Umbilical cord (tissue), 2 donors: ENCODE results near the gene DPF3. TPM values are rescaled to one million over a fixed set of nuclear protein-coding genes. Genes with fewer than 3 reads are reported as not detected.

Experiments used
- DNase-seq: peaks from one replicate; pipeline ENCODE4 v3.0.0-alpha.2; 2015; ENCODE audit warnings: low spot score
- total RNA-seq: library from RNA; depleted of rRNA; stranded (reverse); fragments of >200 nt; gene quantifications from one replicate; pipeline ENCODE4 v1.2.3, GENCODE V29; 2014; ENCODE audit warnings: low replicate concordance; ENCODE audit not compliant: insufficient read depth

DPF3 gene
- total RNA-seq, 1 donor from 2014 or later, result 4.6 TPM

DNA sequence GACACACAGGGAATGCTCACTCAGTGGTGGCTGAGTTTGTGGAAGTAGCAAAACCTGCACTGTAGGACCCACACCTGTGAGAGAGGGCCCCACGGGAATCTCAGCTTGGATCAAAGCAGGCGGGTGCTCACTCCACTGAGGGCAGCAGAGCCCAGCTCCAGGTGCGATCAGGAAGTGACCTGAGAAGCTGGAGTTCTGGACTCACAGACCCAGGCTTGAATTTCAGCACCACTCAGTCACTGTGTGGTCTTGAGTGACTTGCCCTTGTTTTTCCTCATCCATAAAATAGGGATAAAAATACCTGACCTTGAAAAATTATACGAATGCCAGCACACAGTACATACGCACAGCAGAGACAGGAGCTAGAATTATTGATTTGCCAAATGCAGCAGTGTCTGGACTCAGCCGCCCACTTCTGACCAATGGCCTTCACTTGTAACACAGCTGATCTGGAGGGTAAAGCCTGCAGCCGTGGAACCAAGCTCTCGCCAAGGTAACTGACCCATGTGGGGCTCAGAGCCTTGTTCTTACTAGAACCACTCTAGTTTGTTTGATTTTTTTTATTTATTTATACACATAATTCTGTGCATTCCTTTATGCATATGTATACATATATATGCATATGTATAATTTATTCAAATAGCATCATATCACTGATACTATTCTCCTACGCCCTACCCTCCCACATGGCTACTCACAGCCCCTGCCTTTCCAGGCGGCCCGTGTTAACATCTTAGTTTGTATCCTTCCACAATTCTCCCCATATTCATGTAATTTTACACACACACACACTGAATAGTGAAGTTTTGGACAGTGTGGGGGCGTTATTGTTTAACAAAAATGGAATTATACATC, 53.9 kb downstream of the DPF3 start:
- no peak for DNase-seq

DNA sequence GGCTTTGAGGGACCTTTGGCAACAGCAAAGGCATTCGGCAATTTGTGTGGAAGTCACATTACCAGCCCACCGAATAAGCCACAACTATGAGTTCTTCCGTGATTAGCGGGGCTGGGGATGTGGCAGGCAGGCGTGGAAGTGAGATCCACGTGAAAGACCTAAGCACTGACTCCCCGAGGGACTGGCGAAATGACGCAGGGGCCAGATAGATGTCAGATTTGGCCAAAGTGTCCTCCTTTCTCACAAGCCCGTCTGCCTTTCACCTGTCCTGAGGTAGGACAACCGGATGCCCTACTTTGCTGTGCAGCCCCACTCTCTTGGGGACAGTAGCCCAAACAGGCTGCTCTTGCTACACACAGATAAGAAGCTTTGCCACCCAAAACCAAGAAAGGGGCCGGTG, 54.5 kb downstream of the DPF3 start:
- no peak for DNase-seq

DNA sequence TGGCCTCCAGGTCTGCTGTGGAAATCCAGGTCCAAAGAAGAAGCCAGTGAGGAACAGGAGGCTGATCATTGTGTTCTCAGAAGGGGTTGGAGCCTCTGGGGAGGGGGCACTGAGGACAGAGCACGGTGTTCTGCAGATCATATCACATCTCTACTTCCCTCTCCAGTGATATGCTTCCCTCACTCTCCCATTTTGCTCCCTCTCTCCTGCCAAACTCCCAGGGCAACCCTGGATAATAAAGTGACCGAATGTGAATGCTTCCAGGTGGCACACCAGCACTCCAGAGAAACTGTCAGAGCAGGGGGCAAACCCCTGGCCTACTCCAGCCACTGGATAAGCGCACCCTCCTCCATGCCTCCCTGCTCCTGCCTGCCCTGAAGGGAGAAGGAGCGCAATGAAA, 57.8 kb downstream of the DPF3 start:
- no peak for DNase-seq

DNA sequence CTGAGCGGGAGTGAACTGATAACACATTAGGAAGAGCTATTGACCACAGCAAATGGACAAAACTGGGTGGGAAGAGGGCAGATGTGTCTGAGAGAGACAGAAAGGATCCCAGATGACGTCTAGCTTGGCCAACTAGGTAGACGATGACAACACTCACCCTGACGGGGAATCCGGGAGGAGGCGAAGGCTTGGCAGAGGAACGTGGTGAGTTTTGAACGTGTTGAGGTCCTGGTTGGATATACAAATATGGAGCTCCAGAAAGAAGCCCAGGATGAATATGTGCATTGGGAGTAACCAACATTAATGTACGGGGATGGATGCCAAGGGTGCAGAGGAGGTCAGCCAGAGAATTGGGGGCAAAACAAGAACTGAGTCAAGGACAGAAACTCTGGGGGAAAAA, 60.7 kb downstream of the DPF3 start:
- no peak for DNase-seq

DNA sequence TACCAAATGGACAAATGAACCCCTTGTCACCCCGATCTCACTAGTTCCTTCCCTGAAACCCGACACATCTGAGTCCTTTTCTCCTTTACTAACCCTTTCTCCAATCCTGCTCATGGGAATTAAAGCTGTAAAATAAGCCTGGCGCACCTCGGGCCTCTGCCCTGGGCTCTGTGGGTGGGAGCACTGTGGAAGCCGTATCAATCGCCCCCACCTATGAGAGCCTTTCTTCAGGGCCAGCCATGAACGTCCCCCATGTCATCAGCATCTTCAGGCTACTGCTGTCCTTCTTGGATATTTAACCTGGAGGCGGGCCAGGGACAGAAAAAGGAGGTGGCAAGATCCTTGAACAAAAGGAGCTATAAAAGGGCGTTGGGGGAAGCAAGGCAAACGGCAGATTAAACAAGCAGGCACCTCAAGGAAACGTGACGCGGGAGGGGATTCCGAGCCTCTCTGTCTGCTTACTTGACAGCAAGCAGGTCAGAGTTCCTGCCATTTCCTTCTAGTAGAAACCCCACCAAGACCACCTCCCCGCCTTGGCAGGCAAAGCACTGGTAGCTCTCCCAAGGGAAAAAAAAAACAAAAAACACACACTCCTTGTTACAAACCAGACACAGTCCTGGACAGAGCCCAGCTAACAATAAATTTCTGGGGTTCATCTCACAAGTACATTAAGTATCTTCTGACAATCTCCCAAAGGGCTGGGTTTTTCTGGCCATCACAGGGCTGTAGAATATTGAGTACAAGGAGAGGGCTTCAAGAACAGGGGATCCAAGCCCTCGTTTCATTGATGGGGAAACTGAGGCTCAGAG, 62.9 kb downstream of the DPF3 start:
- DNase-seq, result peak; percentile 59

DNA sequence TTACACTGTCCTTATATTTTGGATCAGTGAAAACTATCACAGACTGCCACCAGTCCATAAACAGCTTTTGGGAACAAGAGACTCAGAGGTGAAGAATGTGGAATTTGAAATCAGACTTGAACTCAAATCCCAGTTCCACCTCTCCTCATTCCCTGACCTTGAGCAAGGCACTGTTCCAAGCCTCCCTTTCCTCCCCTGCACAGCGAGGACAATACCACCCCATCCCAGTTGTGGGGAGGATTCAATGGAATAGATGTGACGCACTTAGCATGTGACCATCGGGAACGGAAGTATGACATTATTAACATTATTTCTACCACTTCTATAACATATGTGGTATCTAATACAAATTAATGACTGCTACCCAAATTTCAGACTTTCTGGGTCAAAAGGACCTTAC, 63.5 kb downstream of the DPF3 start:
- no peak for DNase-seq

DNA sequence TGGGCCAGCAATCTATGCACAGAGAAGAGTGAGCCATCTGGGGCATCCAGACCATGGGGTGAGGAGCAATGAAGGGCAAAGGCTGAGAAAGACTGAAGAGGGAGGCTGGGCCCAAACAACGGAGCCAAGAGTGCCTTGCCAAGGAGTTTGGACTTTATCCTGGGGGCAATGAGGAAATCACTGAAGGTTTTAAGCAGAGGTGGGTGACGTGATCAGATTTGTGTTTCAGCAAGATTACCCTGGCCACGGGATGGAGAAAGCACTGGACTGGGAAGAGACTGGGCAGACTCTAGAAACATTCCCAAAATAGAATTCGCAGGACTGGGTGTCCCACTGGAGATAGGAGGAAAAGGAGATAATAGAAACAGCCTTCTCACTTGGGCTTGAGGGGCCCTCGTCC, 65.3 kb downstream of the DPF3 start:
- DNase-seq, result no peak

DNA sequence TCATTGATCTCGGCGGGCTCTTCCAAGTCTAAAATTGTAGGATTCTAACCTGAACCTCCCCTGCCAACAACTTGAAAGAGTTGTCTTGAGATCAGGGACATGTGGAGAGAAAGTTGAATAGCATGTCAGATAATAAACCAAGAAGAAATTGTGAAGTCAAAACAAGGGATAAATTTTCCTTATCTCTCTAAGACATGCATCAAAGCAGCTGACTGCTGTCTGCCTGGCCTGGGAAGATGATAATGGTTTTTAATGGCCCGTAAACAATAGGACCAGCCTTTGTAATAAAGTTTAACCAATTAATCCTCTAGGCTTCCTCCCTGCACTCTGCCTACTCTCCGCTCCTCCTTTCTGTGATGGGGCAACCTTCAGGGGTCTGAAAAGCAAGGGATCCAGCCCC, 67.9 kb downstream of the DPF3 start:
- no peak for DNase-seq

DNA sequence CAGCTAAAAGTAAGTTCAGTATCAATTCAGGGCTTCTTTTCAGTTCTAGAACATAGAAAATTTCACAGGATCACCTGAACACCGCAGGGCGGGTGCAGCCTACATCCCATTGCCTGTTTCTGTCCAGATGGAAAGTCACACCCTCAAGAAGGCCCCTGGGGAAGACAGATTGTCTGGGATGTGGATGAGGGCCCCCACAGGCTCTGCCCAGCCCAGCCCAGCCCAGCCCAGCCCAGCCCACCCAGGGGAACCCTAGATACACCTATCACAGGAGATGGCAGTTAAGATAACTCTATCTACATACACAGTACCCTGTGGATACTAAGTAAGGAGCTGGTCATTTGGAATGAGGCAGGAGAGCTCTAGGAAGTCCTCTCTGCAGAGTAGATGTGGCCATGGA, 68.4 kb downstream of the DPF3 start:
- DNase-seq, result no peak

DNA sequence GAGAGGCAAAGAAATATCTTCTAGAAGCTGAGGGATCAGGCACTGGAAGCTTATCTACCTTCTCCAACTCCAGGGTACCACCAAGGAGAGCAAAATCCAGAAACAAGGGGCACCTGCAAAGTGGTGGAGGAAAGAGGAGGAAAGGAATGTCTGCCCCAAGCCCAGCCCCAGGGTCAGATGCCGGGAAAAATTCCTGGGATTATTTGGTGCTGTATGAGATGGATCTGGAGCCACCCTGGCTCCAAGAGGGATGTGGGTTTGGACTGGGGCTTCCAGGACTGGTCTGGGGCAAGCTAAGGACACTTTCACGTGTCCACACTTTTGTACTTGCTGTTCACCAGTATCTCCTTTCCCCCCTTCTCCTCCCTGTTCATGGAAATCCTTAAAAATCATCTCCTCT, 69.8 kb downstream of the DPF3 start:
- no peak for DNase-seq

DNA sequence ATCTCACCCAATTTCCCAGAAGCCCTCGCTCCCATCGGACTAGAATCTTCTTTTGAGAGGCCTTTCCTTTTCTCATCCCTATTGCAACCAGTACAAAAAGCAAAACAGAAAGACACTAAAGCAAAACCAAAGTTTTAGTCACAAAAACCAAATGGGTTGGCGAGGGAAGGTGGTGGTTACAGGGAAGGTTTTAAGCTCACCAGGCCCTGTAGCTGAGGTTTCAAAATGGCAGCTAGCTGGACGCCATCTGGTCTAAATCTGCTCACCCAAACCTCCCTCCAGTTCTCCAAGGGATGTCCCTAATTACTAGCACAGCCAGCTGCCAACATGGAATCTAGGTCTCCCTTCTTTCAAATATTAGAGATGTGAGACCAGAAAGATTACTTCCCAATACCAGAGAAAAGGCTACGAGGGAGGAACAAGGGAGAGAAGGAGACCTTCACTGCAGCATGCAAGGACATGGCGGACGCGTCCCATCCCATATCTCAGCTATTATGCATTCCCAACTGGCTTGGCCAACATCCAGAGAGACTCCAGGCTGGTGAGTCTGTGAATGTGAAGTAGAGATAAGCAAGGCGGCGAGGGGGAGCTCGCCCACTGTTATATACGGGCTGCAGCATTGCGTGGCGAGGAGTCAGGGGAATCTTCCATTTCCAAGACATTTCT, 70.8 kb downstream of the DPF3 start:
- peak; percentile 12 for DNase-seq

DNA sequence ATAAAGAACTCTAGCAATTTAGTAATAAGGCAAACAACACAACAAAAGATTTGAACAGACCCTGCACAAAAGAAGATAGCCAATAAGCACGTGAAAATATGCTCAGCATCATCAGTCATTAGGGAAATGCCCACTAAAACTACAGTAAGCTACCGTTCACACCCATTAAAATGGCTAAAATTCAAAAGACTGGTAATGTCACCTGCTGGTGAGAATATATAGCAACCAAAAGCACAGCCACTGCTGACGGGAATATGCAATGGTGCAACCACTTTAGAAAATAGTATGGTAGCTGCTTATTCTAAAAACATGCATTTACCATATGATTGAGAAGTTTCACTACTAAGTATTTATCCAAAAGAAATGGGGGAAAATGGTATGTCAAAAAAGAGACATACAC, 74.9 kb downstream of the DPF3 start:
- DNase-seq, result no peak

DNA sequence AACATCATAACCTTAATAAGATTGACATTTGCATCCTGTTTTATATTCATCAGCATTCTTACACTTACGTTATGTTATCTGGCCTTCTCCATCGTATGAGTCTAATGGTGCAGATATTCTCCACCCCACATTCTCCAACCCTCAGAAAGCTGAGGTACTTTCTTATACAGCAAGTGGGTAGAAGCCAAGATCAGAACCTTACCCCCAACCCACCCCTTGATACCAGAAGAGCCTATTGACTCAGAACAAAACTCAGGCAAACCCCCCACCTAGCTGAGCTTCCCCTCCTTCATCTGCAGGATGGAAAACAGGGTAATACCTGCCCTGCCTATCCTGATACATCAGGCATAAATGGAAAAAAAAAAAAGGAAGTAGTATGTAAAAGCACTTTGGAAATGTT, 77.6 kb downstream of the DPF3 start:
- no peak for DNase-seq

DNA sequence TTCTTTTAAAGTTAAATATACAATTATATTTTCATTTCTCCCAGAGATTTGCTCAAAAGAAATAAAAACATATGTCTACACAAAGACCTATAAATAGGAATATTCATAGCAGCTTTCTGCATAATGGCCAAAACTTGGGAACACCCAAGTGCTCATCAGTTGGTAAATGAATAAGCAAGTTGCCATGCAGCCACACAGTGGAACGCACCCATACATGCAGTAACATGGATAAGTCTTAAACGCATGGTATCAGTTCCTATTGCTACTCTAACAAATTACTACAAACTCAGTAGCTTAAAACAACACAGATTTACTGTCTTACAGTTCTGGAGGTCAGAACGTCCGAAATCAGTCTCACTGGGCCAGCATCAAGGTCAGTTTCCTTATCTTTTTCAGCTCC, 78.5 kb downstream of the DPF3 start:
- DNase-seq, result no peak

DNA sequence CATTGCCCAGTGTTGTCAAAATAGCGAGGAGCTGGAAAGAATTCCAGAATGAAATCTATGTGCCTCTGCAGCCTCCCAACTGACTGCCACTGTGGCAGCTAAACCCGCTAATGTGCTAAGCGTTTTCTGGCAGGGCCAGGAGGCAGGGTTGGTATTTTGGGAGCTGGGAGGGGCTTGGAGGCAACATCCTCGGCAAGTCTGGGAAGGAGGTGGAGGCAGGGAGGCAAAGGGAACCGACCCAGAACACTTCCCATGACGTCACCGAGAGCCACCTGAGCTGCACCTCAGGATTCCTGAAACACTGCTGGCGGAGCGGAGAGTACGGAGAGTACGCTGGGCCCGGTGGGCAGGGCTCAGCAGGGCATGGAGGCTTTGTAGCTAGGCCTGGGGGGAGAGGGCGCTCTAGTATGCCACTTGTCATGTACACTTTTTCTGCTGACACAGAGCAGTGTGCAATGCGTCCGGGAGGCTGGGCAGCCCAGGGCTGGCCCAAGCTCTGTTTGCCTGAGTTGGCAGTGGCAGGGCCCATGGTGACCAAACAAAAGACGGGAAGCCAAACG, 81.5 kb downstream of the DPF3 start:
- DNase-seq, result peak; percentile 17

DNA sequence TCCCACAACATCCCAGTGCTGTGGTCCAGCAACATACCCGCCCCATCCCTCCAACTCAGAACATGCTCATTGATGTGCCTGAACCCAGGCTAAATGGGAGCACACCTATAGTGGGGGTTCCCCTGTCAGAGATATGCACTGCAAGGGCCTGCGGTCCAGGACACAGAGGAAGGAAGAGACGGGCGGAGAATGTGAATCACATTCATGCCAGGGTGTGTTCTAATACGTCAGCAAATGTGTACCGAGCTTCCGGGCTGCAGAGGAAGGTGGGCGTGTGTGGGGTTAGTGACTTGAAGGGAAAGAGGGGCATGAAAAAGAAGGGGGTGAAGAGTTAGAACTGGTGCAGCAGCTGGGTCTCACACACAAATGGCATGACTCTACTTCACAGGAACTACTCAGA, 83.7 kb downstream of the DPF3 start:
- DNase-seq, result no peak

DNA sequence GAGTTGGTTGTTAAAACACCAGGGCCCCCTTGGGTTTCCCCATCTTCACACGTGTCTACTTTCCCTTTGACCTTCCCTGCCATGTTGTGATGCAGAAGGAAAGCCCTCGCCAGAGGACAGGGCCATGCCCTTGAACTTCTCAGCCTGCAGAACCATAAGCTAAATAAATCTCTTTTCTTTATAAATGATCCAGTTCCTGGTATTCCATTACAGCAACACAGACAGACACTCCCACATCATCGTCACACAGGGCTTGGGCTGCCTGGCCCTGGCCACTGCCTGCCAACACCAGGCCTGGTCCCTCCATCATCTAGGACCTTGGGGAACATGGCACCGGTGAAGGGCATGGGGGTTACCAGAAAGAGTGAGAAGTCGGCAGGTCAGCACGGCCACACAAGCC, 84.8 kb downstream of the DPF3 start:
- no peak for DNase-seq

DNA sequence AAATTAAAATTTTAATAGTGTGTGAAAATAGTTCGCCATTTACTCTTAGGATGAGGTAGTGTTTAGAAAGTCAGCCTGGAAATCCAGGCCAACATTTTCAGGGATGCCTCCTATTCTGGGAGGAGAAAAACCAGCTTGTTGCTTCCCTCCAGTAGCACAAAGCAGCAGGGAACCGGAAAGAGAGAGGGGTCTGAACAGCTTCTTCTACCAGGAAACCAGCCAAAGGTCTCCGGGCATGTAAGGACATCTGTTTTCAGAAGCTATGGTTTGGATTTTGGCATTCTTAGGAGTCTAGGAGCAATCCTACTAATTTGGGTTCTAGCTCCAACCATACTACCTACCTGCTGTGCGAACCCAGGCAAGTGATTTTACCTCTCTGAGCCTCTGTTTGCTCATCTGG, 85.3 kb downstream of the DPF3 start:
- DNase-seq, result no peak

DNA sequence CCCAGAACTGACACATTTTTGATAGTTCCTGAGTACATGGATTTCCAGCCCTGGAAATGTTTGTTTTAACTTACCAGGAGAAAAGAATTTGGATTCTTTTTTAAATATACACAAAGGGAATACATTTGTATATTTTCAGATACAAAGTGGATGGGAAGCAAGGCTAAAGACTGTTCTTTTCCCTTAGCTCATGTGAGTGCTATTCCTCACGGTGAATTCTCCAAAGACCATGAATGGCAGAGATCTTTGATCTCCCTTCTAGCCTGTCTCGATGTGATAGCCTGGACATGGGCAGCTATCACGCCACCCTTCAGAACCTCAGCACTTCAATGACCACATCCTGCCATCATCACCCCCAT, 91.3 kb downstream of the DPF3 start:
- no peak for DNase-seq

DNA sequence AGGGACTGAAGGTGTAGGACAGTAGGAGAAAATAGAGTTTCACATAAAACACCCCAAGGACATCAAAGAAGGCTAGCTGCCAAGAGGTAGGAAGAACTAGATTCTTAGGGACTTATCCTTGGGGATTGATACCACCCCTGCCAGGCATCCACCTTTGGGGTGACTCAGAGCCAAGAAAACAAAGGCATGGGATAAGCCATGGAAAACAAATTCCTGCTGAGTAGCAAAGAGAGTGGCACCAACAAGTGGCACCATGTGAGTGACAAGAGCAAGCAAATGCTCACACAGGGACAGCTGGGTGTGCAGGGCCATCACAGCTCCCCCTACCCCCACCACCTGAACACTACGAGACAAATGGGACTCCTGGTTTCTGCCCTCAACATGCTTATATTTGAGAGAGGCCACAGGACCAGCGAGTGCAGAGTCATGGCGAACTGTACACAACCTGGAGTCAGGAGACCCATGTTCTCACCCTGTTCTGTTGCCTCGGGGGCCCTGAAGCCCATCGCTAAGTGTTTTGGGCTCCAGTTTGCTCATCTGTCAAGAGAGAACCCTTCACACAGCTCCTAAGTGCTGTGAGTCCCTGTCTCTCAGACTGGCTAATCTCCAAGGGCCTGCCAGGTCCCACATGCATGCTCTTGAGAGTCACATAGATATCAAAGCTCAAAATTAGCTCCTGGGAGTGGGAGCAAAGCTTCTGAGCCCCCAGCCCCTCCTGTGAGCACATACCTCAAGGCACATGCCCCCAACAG, 91.9 kb downstream of the DPF3 start:
- no peak for DNase-seq

DNA sequence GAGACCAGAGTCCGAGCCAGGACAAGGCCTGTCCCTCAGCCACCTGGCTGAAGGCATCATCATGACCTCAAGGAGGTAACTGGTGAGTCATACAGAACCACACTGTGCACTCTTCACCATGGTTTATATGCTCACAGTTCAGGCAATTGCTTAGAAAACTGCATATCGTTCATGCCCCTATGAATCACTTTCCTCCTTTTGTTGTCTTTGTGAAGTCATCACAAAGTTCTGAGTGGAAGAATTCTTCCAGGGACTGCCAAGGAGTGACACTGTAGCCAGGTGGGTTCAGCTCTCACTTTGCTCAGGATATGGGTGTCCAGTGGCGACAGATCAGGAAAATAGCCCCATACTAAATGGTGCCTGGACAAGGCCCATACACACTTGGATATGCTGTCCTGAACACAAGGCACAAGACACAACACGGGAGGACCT, 92.5 kb downstream of the DPF3 start:
- DNase-seq, result no peak
